ENCODE measurements around the gene EPHB3. TPM values are rescaled to one million over a fixed set of nuclear protein-coding genes. Genes with fewer than 3 reads are reported as not detected.

Gene EPHB3
- total RNA-seq, 4 donors from 2014 or later = 14.7 to 58.1 (median 33.1) TPM

- Histone ChIP-seq H3K9me3 (no peaks in the 10 kb centered on the region), H3K27ac (peak overlapping the region; percentile 88 to 98 (median 94)), H3K36me3 (no peaks in the 10 kb centered on the region), H3K4me3 (peak overlapping the region; percentile 74 to 91 (median 88)), H3K4me1 (peaks cover 52 to 88% (median 59%) of the 10 kb centered on the region in 3 donors), H3K27me3 (peaks cover 0 to 10% (median 0%) of the 10 kb centered on the region in 4 donors)
- WGBS, 2 donors = 54 to 73% methylated on average over 8 to 9 of the region's 13 CpGs
- intact Hi-C loops (cut with DNase I) = loop anchor here (2.0 kb wide), 1 partner anchor 215 kb away; no protein-coding TSS in a partner anchor
- TF ChIP-seq CTCF (IDR thresholded peaks at IDR 0.05) = no peak
- no peak for TF ChIP-seq POLR2A (IDR thresholded peaks at IDR 0.05)
- DNase-seq = no peak
These were observed 2.5 kb downstream of the EPHB3 start for GRCh38 chr3:184563941-184564684.

GRCh38 chr3:184564685-184565385, 3.2 kb downstream of the EPHB3 start:
- peaks cover 59 to 90% (median 65%) of the 10 kb centered on the region in 3 donors for H3K4me1 ChIP-seq
- H3K36me3 ChIP-seq = no peaks in the 10 kb centered on the region
- peaks cover 0 to 13% (median 0%) of the 10 kb centered on the region in 4 donors for H3K27me3 ChIP-seq
- peak overlapping the region; percentile 74 to 91 (median 88) for H3K4me3 ChIP-seq
- no peak for DNase-seq
- intact Hi-C loops (cut with DNase I) = loop anchor here (2.0 kb wide), 1 partner anchor 214 kb away; no protein-coding TSS in a partner anchor
- H3K9me3 ChIP-seq = no peaks in the 10 kb centered on the region
- 51 to 57% methylated on average over 4 of the region's 5 CpGs for WGBS, 2 donors
- H3K27ac ChIP-seq = peak overlapping the region; percentile 88 to 98 (median 94)
- TF ChIP-seq CTCF (IDR thresholded peaks at IDR 0.05) (no peak), POLR2A (IDR thresholded peaks at IDR 0.05) (no peak)

GRCh38 chr3:184565421-184566211, 4.0 kb downstream of the EPHB3 start:
- H3K4me3 ChIP-seq = peak overlapping the region; percentile 14 to 88 (median 64)
- H3K4me1 ChIP-seq = peaks cover 61 to 94% (median 64%) of the 10 kb centered on the region in 3 donors
- DNase-seq = no peak
- 30 to 32% methylated on average over 3 to 4 of the region's 14 CpGs for WGBS, 2 donors
- H3K9me3 ChIP-seq = no peaks in the 10 kb centered on the region
- H3K27me3 ChIP-seq = peaks cover 0 to 16% (median 0%) of the 10 kb centered on the region in 4 donors
- no peaks in the 10 kb centered on the region for H3K36me3 ChIP-seq
- intact Hi-C loops (cut with DNase I) = loop anchor here (2.0 kb wide), 1 partner anchor 213 kb away; no protein-coding TSS in a partner anchor
- H3K27ac ChIP-seq = peak overlapping the region; percentile 88 to 98 (median 94)
- peak in 2 of 4 donors; percentile 41 to 65 for TF ChIP-seq POLR2A (IDR thresholded peaks at IDR 0.05)
- TF ChIP-seq CTCF (IDR thresholded peaks at IDR 0.05) = no peak

- intact Hi-C loops (cut with DNase I) = no loop called here
- Histone ChIP-seq H3K4me3 (peak overlapping the region in 3 of 4 donors; percentile 41 to 88 (median 87)), H3K9me3 (no peaks in the 10 kb centered on the region), H3K27me3 (peaks cover 0 to 16% (median 0%) of the 10 kb centered on the region in 4 donors), H3K4me1 (peaks cover 56 to 87% (median 58%) of the 10 kb centered on the region in 3 donors), H3K27ac (peak overlapping the region; percentile 88 to 98 (median 94)), H3K36me3 (peaks cover 0 to 5% (median 0%) of the 10 kb centered on the region in 3 donors)
- TF ChIP-seq POLR2A (IDR thresholded peaks at IDR 0.05) = no peak
- TF ChIP-seq CTCF (IDR thresholded peaks at IDR 0.05) = no peak
- DNase-seq = no peak
- 36 to 66% methylated on average over 5 to 9 of the region's 14 CpGs for WGBS, 2 donors
These were observed 5.1 kb downstream of the EPHB3 start for GRCh38 chr3:184566441-184567414.
